ENCODE measurements around the gene LRP8. TPM values are rescaled to one million over a fixed set of nuclear protein-coding genes. Genes with fewer than 3 reads are reported as not detected.

The LRP8 gene
- total and polyA plus RNA-seq, 2 donors (not counting 3 experiments of a cell fraction or from before 2014, with no cell fraction given): 40.9 to 62.2 TPM

DNA sequence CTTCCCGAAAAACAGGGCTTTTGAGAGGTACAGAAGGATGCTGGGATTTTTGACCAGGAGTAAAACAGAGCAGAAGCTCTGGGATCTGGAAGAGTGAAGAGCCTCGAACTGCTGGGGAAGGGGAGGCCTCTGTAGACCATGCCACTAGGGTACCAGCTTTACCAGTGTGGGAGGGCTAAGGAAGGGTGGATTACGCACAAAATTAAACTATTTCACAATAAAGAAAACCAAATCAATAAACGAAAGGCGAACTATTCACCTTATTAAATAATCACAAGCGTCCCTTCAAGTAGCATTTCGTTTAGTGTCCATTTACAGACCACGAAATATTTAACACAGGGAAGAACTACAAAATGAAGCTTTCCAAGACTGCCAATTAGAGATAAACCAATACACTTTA lies 108.2 kb downstream of the LRP8 start:
- Histone ChIP-seq H3K27ac (ENCODE audit: insufficient read depth, low read depth, low read length) (peak overlapping the region; percentile 54), H3K4me3 (replicated peaks in 1 of 3; ENCODE audit: insufficient read depth in 1 of 3, low read depth in 1 of 3, low read length in 3 of 3) (peak overlapping the region; percentile 81 to 94 (median 83)), H3K79me2 (ENCODE audit: control insufficient read depth, insufficient read depth, low read length) (peaks cover 11% of the 10 kb centered on the region), H3K36me3 (ENCODE audit: control insufficient read depth in 2 of 2, extremely low read depth in 1 of 2, insufficient read depth in 2 of 2, low read length in 2 of 2) (peaks cover 0 to 5% of the 10 kb centered on the region in 2 experiments), H3K4me1 (ENCODE audit: control insufficient read depth, extremely low read depth, insufficient read depth, low read length) (peaks cover 19% of the 10 kb centered on the region), H3K9me1 (replicated peaks; ENCODE audit: control insufficient read depth, extremely low read depth, insufficient read depth, low read length) (no peaks in the 10 kb centered on the region), H2AFZ (ENCODE audit: low read depth, low read length) (peak overlapping the region; percentile 91), H3K9me3 (replicated peaks; ENCODE audit: control insufficient read depth, insufficient read depth, low read length) (no peaks in the 10 kb centered on the region), H4K20me1 (replicated peaks; ENCODE audit: control insufficient read depth, extremely low read depth, insufficient read depth, low read length) (no peaks in the 10 kb centered on the region), H3K4me2 (ENCODE audit: insufficient read depth, low read length) (peak overlapping the region; percentile 88), H3K9ac (replicated peaks; ENCODE audit: extremely low read depth, insufficient read depth, low read length) (peak overlapping the region; percentile 85), H3K27me3 (ENCODE audit: control insufficient read depth in 2 of 2, insufficient read depth in 2 of 2, low read length in 2 of 2) (no peaks in the 10 kb centered on the region)
- BruUV-seq (replicated peaks): TSS peak; percentile 63
- DNase-seq (ENCODE audit: low read depth, low spot score) (peak; percentile 3), FAIRE-seq (no peak)
- ChIA-PET POLR2A (no interaction called here), CTCF (no interaction called here)
- intact Hi-C loops (cut with micrococcal nuclease): loop anchor here (1.0 kb wide), 2 partner anchors 19 to 23 kb away; partner anchors contain the start of genes CPT2 and MAGOH
- TF ChIP-seq CTCF (IDR thresholded peaks at IDR 0.05; ENCODE audit: extremely low read depth in 1 of 2, insufficient read depth in 1 of 2, low read depth in 1 of 2, low read length in 2 of 2) (no peak), JUN (IDR thresholded peaks at IDR 0.05; ENCODE audit: borderline replicate concordance, insufficient read depth, insufficient read length, low read depth) (no peak), MYC (IDR thresholded peaks at IDR 0.05; ENCODE audit: low read depth, low read length) (no peak), EZH2 (IDR thresholded peaks at IDR 0.05; ENCODE audit: borderline replicate concordance, low read depth, low read length, severe bottlenecking) (no peak), MAX (IDR thresholded peaks at IDR 0.05; ENCODE audit: insufficient read depth, insufficient read length) (no peak), GATA2 (IDR thresholded peaks at IDR 0.05; ENCODE audit: insufficient read depth, insufficient read length, low read depth, low read length) (no peak), FOS (IDR thresholded peaks at IDR 0.05; ENCODE audit: borderline replicate concordance, insufficient read depth, low read length) (no peak), POLR2A (IDR thresholded peaks at IDR 0.05; ENCODE audit: low read depth, low read length) (no peak), POLR2AphosphoS5 (IDR thresholded peaks at IDR 0.05; ENCODE audit: insufficient read depth, low read depth, low read length) (no peak)
- dilution Hi-C loops (cut with MboI; ENCODE audit: extremely low pct_ligation_motif_present, low sequenced_read_pairs): no loop called here
